Femur (tissue), 1 donor: ENCODE results near the gene GUCA2B.
A peak's percentile ranks its signal among the peaks of the same experiment; 100 is the strongest.

Experiments used
- DNase-seq: peaks from one replicate; pipeline ENCODE4 v3.0.0-alpha.2; 2017

The GUCA2B gene

GRCh38 chr1:42143896-42144710 is 9.1 kb upstream of the GUCA2B start:
- DNase-seq: no peak

- DNase-seq: no peak
Measured at GRCh38 chr1:42144711-42145388, 8.4 kb upstream of the GUCA2B start.

DNA sequence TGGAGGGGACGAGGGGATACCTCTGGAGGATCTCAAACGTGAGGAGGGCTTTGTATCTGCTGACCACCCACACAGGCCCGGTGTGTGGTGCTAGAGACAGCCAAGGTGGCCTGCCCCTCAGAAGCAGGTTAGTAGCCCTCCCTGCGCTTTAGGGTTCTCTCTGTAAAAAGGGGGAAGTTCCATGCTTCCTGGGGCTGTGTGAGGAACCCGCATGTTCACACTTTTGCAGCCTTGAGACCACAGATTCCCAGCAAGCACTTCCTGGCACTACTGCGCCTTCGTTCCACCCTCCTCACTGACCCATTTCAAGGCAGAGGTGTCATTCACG is 7.9 kb upstream of the GUCA2B start:
- no peak for DNase-seq

- DNase-seq: no peak
Measured at GRCh38 chr1:42145764-42146625, 7.2 kb upstream of the GUCA2B start.

- no peak for DNase-seq
Measured at GRCh38 chr1:42146626-42147320, 6.4 kb upstream of the GUCA2B start.

- no peak for DNase-seq
Measured at GRCh38 chr1:42148166-42148565, 5.0 kb upstream of the GUCA2B start.

- no peak for DNase-seq
Measured at GRCh38 chr1:42150651-42151050, 2.6 kb upstream of the GUCA2B start.

DNA sequence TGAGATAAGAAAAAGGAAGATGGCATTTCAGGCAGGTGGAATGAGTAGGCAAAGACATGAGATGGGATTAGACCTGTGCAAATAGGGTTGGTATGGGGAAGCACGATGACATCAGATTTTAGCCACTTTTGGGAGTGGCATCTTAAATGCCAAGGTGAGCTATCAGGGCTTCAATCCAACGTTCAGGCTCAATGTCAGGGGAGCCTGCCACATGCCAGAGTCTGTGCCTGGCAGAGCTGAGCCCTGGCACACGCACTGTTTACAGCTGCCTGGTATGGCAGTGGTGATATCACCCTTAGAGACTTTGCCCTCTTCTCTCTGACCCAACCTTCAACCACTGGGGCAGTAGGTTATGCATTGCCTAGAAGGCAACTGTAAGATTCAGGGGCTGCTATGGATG is 1.1 kb upstream of the GUCA2B start:
- no peak for DNase-seq

- DNase-seq: no peak
Measured at GRCh38 chr1:42153624-42154023, 414 bp downstream of the GUCA2B start.

DNA sequence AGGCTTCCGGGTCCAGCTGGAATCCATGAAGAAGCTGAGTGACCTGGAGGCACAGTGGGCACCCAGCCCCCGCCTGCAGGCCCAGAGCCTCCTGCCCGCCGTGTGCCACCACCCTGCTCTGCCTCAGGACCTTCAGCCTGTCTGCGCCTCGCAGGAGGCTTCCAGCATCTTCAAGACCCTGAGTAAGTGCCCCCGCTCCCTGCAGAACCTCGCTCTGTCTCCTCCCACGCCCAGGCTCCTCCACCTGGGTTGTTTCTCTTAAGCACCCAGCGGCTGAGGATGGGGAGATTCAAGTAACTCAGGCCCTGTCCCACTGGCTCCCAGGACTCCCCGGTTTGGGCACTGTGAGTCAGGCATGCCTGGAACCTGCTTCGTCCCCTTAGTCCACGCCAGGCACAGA is 1.5 kb downstream of the GUCA2B start:
- no peak for DNase-seq

GRCh38 chr1:42155362-42155761 is 2.2 kb downstream of the GUCA2B start:
- no peak for DNase-seq

DNA sequence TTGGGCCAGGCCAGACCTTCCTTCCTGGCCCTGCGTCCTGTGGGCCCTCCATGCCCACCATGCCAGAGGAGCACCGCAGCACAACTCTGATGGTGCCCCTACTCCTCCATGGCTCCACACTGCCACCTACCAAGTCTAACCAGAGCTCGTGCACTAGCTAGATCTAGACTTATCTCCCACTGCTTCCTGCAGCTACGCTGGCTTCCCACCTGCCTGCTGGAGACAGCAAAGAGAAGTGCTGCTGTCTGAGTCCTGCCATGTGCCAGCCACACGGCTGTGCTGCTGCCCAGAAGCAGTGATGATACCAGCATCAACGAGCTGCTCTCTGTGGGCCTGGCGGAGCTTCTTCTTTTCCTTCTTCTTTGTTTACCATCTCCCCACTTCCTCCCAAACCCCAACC is 4.5 kb downstream of the GUCA2B start:
- no peak for DNase-seq

DNA sequence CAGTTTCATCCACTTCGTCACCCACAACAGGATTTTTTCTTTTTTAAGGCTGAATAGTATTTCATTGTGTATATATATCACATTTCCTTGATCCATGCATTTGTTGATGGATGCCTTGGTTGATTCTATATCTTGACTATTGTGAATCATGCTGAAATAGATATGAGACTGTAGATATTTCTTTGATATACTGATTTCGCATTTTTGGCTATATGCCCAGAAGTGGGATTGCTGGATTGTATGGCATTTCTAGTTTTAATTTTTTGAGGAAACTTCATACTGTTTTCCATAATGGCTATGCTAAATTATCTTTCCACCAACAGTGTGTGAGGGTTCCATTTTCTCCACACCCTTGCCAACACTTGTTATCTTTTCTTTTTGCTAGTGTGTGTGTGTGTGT is 5.0 kb downstream of the GUCA2B start:
- no peak for DNase-seq

- no peak for DNase-seq
Measured at GRCh38 chr1:42162181-42162580, 9.0 kb downstream of the GUCA2B start.

- no peak for DNase-seq
Measured at GRCh38 chr1:42163114-42163513, 9.9 kb downstream of the GUCA2B start.

DNA sequence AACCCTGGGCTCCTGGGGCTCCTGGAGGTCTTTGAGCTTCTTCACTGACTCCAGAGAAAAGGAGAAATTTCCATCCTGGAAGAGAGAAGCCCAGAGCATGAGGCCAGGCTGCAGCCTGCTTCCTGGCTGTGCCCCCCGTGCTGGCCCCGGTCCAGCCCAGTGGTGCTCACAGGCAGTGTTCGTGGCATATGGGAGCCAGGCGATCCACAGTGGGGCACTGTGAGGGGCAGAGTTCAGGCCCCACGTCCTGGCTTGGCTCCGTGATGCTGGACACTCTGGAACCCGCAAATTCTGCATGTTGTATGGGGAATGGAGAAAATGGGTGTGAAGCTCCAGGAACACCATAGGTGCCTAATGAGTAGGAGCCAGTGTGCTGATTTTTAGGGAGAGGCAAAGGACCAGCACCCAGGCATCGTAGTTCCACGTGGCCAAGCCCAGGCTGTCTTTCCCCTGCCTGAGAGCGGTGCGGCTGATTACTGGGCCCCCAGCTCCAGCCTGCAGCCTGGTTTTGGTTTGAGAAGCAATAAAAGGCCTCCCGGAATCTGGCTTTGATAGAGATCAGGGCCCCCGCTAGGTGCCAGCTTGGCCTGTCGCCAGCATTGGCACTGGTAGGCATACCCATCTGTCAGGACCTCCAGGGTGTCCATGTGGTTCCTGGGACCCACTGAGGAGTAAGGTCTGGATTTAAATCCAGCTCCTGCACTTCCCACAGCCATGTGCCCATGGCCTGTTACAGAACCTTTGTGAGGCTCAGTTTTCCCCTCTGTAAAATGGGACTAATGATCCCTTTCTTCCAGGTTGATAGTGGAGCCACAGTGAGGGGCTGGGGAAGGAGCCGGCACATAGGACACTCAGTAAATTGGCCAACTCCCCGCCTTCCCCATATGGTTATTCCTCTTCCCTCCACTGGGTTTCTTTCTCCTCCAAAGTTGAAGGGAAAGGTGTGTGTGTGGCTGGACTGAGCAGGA is 10.6 kb downstream of the GUCA2B start:
- DNase-seq: peak; percentile 15

DNA sequence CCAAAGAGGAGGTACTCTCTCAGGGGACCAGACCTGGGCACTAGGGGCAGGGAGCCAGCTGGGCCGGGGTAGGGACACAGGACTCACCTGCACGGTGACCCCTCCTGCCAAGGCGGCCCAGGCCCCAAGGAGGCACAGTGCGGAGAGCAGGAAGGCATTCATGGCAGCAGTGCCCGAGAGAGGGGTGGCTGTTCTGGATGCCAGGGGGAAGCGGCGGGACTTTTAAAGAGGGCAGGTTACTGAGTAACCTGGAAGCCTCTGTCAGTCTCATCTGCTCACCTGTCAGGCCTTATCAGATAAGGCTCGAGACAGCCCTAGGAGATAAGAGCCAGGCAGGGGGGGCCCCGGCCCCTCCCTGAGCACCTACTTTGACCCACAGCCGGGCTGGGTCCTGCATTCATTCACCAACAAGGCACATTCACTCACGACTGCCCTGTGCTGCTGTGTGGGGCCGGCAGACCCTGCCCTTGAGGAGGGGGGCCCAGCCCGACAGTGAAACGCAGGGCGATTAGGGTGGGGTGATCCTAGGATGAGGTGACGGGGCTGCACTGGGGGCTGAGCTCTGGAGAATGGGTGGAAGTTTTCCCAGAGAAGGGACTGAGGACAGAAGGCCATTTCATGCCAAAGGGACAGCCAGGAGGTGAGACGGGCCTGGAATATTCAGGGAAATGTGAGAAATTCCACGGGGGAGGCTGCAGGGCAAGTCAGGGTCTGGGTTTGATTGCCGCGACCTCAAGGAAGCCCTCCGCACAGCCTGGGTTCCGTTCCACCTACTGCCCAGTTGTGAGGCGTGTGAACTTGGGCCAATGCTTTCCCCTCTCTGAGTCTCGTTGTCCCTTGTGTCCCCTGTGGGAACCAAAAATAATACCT is 11.6 kb downstream of the GUCA2B start, which contains the start of gene GUCA2A:
Gene GUCA2A, minus strand, starts transcription at position 195 of the 870 bp plus-strand sequence. Its CDS starts 33 bp downstream, at position 162.
- no peak for DNase-seq

- DNase-seq: peak; percentile 62
Measured at GRCh38 chr1:42165511-42166210, 12.5 kb downstream of the GUCA2B start.

- peak; percentile 14 for DNase-seq
Measured at GRCh38 chr1:42167611-42168390, 14.6 kb downstream of the GUCA2B start.
